HG03520 (cell line): ENCODE results near the gene PACRG.

ENCODE experiments used
- ATAC-seq: cut with Tn5 transposase; IDR thresholded peaks from one replicate; pipeline ENCODE4 v1.9.1; 2021; ENCODE audit warnings: mild to moderate bottlenecking, moderate library complexity; ENCODE audit not compliant: unreplicated experiment

Gene PACRG

GRCh38 chr6:163127587-163127986 lies 399.8 kb downstream of the PACRG start:
- no peak for ATAC-seq

- no peak for ATAC-seq
Measured at GRCh38 chr6:163128324-163128723, 400.6 kb downstream of the PACRG start.

GRCh38 chr6:163132050-163132750 lies 404.4 kb downstream of the PACRG start:
- no peak for ATAC-seq

GRCh38 chr6:163133017-163133416 lies 405.2 kb downstream of the PACRG start:
- ATAC-seq: no peak

GRCh38 chr6:163133691-163134090 lies 405.9 kb downstream of the PACRG start:
- ATAC-seq: no peak

GRCh38 chr6:163136681-163137397 lies 409.1 kb downstream of the PACRG start:
- ATAC-seq: no peak

GRCh38 chr6:163137398-163137881 lies 409.7 kb downstream of the PACRG start:
- no peak for ATAC-seq

- no peak for ATAC-seq
Measured at GRCh38 chr6:163146036-163146435, 418.3 kb downstream of the PACRG start.

GRCh38 chr6:163147994-163148393 lies 420.2 kb downstream of the PACRG start:
- ATAC-seq: no peak

- no peak for ATAC-seq
Measured at GRCh38 chr6:163148451-163149278, 420.9 kb downstream of the PACRG start.

GRCh38 chr6:163149279-163149848 lies 421.6 kb downstream of the PACRG start:
- no peak for ATAC-seq

GRCh38 chr6:163151212-163151611 lies 423.4 kb downstream of the PACRG start:
- no peak for ATAC-seq

GRCh38 chr6:163152701-163153100 lies 424.9 kb downstream of the PACRG start:
- no peak for ATAC-seq

GRCh38 chr6:163159110-163159509 lies 431.3 kb downstream of the PACRG start:
- no peak for ATAC-seq

GRCh38 chr6:163159689-163160088 lies 431.9 kb downstream of the PACRG start:
- ATAC-seq: no peak

- no peak for ATAC-seq
Measured at GRCh38 chr6:163162007-163162873, 434.5 kb downstream of the PACRG start.

GRCh38 chr6:163162874-163163213 lies 435.1 kb downstream of the PACRG start:
- ATAC-seq: no peak

GRCh38 chr6:163164175-163164900 lies 436.6 kb downstream of the PACRG start:
- ATAC-seq: no peak

GRCh38 chr6:163165155-163165910 lies 437.6 kb downstream of the PACRG start:
- ATAC-seq: no peak
